Prostate gland (tissue), 2 donors: ENCODE data around the gene ZBTB39. TPM values are rescaled to one million over a fixed set of nuclear protein-coding genes. Genes with fewer than 3 reads are reported as not detected.
"Not testable (repeated sequence)": the region's sequence is repeated elsewhere in the genome, so short reads cannot be mapped to it uniquely, and the experiment has no call there.

Experiments
- DNase-seq: peaks from one replicate; pipeline ENCODE4 v3.0.0-alpha.2; 2019; ENCODE audit warnings: low spot score
- H3K27ac ChIP-seq, 2 donors: fragments of 200-600 bp; sonication (generic); 2 replicates each; pipeline ENCODE4 v1.5.1; 2017 to 2019
- H3K27me3 ChIP-seq: fragments of 200-600 bp; sonication (generic); replicated peaks from 2 replicates; pipeline ENCODE4 v1.5.1; 2019; ENCODE audit not compliant: insufficient read depth
- H3K36me3 ChIP-seq, 2 donors: fragments of 200-600 bp; sonication (generic); 1 replicate in 1 of 2; 2 replicates in 1 of 2; pipeline versions ENCODE4 v1.5.1 to v1.8.1; 2017 to 2019
- H3K4me1 ChIP-seq: fragments of 200-600 bp; sonication (generic); replicated peaks from 2 replicates; pipeline ENCODE4 v1.5.1; 2019
- H3K4me3 ChIP-seq, 2 donors: fragments of 200-600 bp; sonication (generic); 2 replicates each; pipeline ENCODE4 v1.5.1; 2017 to 2019
- H3K9me3 ChIP-seq: fragments of 200-600 bp; sonication (generic); 2 replicates; pipeline ENCODE4 v1.5.1; 2017
- CTCF ChIP-seq, 4 experiments: fragments of 200-600 bp in 2 of 4; fragments of 450-650 bp in 2 of 4; sonication (generic) in 2 of 4; IDR thresholded peaks; 1 replicate in 3 of 4; 2 replicates in 1 of 4; pipeline ENCODE4 v1.5.1; 2016 to 2019; ENCODE audit warnings: antibody characterized with exemption in 4 of 4, mild to moderate bottlenecking in 2 of 4, moderate library complexity in 2 of 4
- POLR2A ChIP-seq: fragments of 450-650 bp; IDR thresholded peaks from one replicate; pipeline ENCODE4 v1.6.1; 2016; ENCODE audit warnings: antibody characterized with exemption, mild to moderate bottlenecking
- POLR2AphosphoS5 ChIP-seq: sonication (generic); formaldehyde crosslinking; IDR thresholded peaks from one replicate; pipeline ENCODE4 v1.6.1; 2017; ENCODE audit warnings: antibody characterized with exemption
- WGBS: methylation state at CpG from one replicate; pipeline ENCODE4 v1.1.5; 2018; 5-methylcytosine and 5-hydroxymethylcytosine counted together
- intact Hi-C: fragments of 100-400 bp; cut with DNase I; formaldehyde crosslinking; loops from one replicate; pipeline ENCODE4 v1.14.2; 2022
- total RNA-seq, 2 donors: library from RNA; depleted of rRNA; stranded (reverse); fragments of >200 nt; gene quantifications; one replicate each; pipeline ENCODE4 v1.1.0, GENCODE V29; 2016

Gene ZBTB39
- total RNA-seq, result 10 to 100 TPM in 1 of 2 donors, 1 to 10 TPM in 1; 5.8 to 15.6 TPM

GRCh38 chr12:57005980-57006808, at the start of gene ZBTB39:
ZBTB39 (minus strand) TSS chr12:57006546; CDS start chr12:57004917, 1,629 bp downstream.
- TF ChIP-seq CTCF (IDR thresholded peaks at IDR 0.05) (peak; percentile 38 to 56 (median 52)), POLR2AphosphoS5 (no peak), POLR2A (no peak)
- Histone ChIP-seq H3K4me1 (no peaks in the 10 kb centered on the region), H3K36me3 (peaks cover 0 to 22% of the 10 kb centered on the region in 2 donors), H3K27me3 (no peaks in the 10 kb centered on the region), H3K27ac (peak within 1 kb of the TSS; percentile 78), H3K9me3 (no peaks in the 10 kb centered on the region), H3K4me3 (peak within 1 kb of the TSS; percentile 75 to 77)
- WGBS, result 0% methylated on average over 38 of the region's 94 CpGs
- peak; percentile 32 for DNase-seq
- intact Hi-C loops, result loop anchor here (5.0 kb wide), 1 partner anchor 51 kb away; no protein-coding TSS in a partner anchor

GRCh38 chr12:57055824-57056223, 49.5 kb upstream of the ZBTB39 start:
- Histone ChIP-seq H3K4me1 (no peaks in the 10 kb centered on the region), H3K4me3 (no peak overlapping the region), H3K27me3 (no peaks in the 10 kb centered on the region), H3K36me3 (no peaks in the 10 kb centered on the region), H3K27ac (no peak overlapping the region), H3K9me3 (no peaks in the 10 kb centered on the region)
- WGBS, result 64% methylated on average over 3 of the region's 3 CpGs
- TF ChIP-seq POLR2AphosphoS5 (no peak), CTCF (IDR thresholded peaks at IDR 0.05) (no peak), POLR2A (no peak)
- DNase-seq, result no peak
- intact Hi-C loops, result loop anchor here (5.0 kb wide), 1 partner anchor 49 kb away; the partner anchor contains the start of gene ZBTB39

- DNase-seq, intact Hi-C loops, H3K4me3 ChIP-seq, H3K9me3 ChIP-seq, H3K4me1 ChIP-seq, H3K27ac ChIP-seq, H3K27me3 ChIP-seq, H3K36me3 ChIP-seq: not testable (repeated sequence)
- WGBS, result 91% methylated on average over 4 of the region's 4 CpGs
Measured at GRCh38 chr12:57053901-57054300, 47.6 kb upstream of the ZBTB39 start.

GRCh38 chr12:57053146-57053545, 46.8 kb upstream of the ZBTB39 start:
- 98% methylated on average over 4 of the region's 4 CpGs for WGBS
- H3K4me3 ChIP-seq, result not testable (repeated sequence)

GRCh38 chr12:57051011-57051410, 44.7 kb upstream of the ZBTB39 start:
- H3K27ac ChIP-seq, result no peak overlapping the region
- H3K9me3 ChIP-seq, result no peaks in the 10 kb centered on the region
- H3K27me3 ChIP-seq, result no peaks in the 10 kb centered on the region
- DNase-seq, result no peak
- no peaks in the 10 kb centered on the region for H3K4me1 ChIP-seq
- TF ChIP-seq POLR2AphosphoS5 (no peak), CTCF (IDR thresholded peaks at IDR 0.05) (no peak)
- no peak overlapping the region for H3K4me3 ChIP-seq
- intact Hi-C loops, result no loop called here
- 92% methylated on average over 1 of the region's 1 CpG for WGBS
- H3K36me3 ChIP-seq, result no peaks in the 10 kb centered on the region

More at GRCh38 chr12:57053146-57053545, 46.8 kb upstream of the ZBTB39 start:
- H3K27me3 ChIP-seq, DNase-seq, H3K27ac ChIP-seq, H3K36me3 ChIP-seq, intact Hi-C loops, H3K4me1 ChIP-seq, H3K9me3 ChIP-seq: not testable (repeated sequence)

GRCh38 chr12:57049890-57050289, 43.5 kb upstream of the ZBTB39 start, which contains the start of gene MYO1A:
MYO1A (minus strand) TSS chr12:57050129; CDS start chr12:57048323, 1,806 bp downstream.
- intact Hi-C loops, result no loop called here
- no peak within 1 kb of the TSS for H3K4me3 ChIP-seq

More at GRCh38 chr12:57049890-57050289, 43.5 kb upstream of the ZBTB39 start, which contains the start of gene MYO1A:
- 26% methylated on average over 2 of the region's 2 CpGs for WGBS
- no peaks in the 10 kb centered on the region for H3K36me3 ChIP-seq
- H3K27me3 ChIP-seq, result no peaks in the 10 kb centered on the region
- DNase-seq, result no peak
- H3K9me3 ChIP-seq, result no peaks in the 10 kb centered on the region
- H3K4me1 ChIP-seq, result no peaks in the 10 kb centered on the region
- no peak within 1 kb of the TSS for H3K27ac ChIP-seq
- no peak for TF ChIP-seq CTCF (IDR thresholded peaks at IDR 0.05)
- TF ChIP-seq POLR2AphosphoS5, result no peak
- no peak for TF ChIP-seq POLR2A
